Measurements from ENCODE around the gene TOP3B. TPM values are rescaled to one million over a fixed set of nuclear protein-coding genes. Genes with fewer than 3 reads are reported as not detected.
A peak's percentile ranks its signal among the peaks of the same experiment; 100 is the strongest.

The TOP3B gene
- total RNA-seq, 5 donors from 2014 or later (not counting 1 experiment from before 2014, with no cell fraction given): 58.9 to 90.6 (median 65.9) TPM

DNA sequence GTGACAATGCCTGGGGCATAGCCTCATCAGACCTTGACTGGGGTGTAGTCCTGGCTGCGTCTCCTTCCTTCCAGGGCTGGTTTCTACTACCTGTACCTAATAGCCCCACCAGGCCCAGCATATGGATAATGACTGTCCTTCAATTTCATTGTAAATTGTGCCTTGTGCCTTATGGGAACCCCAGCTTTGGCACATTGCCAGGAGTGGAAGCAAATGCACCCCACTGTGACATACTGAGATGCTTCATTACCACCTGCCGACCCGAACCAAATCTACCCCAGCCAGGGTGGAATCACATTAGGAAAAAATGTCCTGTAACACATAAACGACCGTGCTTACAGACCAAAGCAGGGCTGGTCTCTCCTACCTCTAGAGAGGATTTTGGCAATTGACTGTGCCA lies 7.3 kb downstream of the TOP3B start:
- H3K27me3 Mint-ChIP-seq: no peaks in the 10 kb centered on the region
- no peak overlapping the region for H3K27ac Mint-ChIP-seq
- DNase-seq (no peak), ATAC-seq (replicated peaks in 1 of 4) (no peak)
- peaks cover 36% of the 10 kb centered on the region for H3K36me3 Mint-ChIP-seq
- Histone ChIP-seq H3K27me3 (replicated peaks in 1 of 2; ENCODE audit: control insufficient read depth in 2 of 2, extremely low read depth in 1 of 2, insufficient read depth in 2 of 2, low read length in 1 of 2) (no peaks in the 10 kb centered on the region), H3K9me3 (no peaks in the 10 kb centered on the region), H3K27ac (ENCODE audit: low read length) (no peak overlapping the region), H3K36me3 (ENCODE audit: control insufficient read depth in 2 of 2, extremely low read depth in 1 of 2, insufficient read depth in 1 of 2, low read length in 1 of 2) (peaks cover 29 to 57% of the 10 kb centered on the region in 2 donors), H3K4me3 (ENCODE audit: control insufficient read depth in 1 of 2, extremely low read depth in 1 of 2, low read length in 1 of 2) (no peak overlapping the region), H3K4me1 (ENCODE audit: control insufficient read depth in 1 of 2, extremely low read depth in 1 of 2, insufficient read depth in 2 of 2, low read length in 2 of 2) (peaks cover 0 to 3% of the 10 kb centered on the region in 2 experiments)
- POLR2A ChIA-PET: no interaction called here
- H3K9me3 Mint-ChIP-seq: no peaks in the 10 kb centered on the region
- no peak overlapping the region for H3K4me3 Mint-ChIP-seq
- CTCF ChIA-PET: no interaction called here
- peaks cover 30 to 42% (median 34%) of the 10 kb centered on the region in 3 donors for H3K4me1 Mint-ChIP-seq
- WGBS (ENCODE audit: insufficient coverage): 91% methylated on average over 4 of the region's 5 CpGs

DNA sequence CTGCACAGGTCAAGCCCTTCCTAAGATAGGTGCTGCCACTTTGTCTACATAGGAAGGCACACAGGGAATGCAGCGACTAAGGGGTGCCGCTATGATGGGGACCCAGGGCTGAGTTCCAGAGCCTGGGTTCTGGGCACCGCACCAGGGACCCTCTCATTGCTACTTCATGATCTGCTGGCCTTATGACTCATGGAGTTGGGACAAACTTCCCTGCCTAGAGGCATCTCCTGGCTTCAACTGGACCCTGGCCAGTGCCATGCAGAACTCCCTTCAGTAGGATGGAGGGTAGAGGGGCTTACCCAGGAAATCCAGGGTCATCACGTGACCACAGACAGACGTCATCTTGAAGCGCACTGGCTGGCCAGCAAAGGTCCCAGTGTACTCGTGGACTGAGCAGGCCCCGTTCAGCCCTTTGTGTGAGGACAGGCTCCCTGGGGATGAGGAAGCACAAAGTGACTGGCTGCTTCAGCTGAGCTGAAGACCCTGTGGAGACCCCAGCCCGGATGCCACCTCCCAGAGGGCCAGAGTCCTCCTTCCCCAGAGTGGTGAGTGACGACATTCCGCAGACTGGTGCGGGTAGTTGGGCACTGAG lies 8.4 kb downstream of the TOP3B start:
- peaks cover 29 to 62% of the 10 kb centered on the region in 2 donors for H3K36me3 ChIP-seq (ENCODE audit: control insufficient read depth in 2 of 2, extremely low read depth in 1 of 2, insufficient read depth in 1 of 2, low read length in 1 of 2)
- H3K9me3 Mint-ChIP-seq: no peaks in the 10 kb centered on the region

DNA sequence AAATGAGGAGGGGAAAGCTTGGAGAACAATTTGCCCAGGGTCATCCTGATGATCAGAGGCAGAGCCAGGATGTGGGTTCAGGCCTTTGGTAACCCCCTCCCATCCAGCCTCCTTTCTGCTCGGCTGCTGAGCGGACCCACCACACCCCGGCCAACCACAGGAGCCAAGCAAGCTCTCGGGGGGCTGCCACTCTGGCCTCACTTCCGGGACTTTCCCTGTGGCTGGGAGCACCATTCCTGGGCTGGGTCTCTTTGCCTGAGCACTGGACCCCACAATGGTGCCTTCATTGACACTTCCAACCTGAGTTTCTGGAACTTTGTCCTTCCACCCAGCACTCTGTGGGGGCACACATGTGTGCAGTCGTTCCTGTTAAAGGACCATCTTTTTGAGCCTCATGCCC lies 9.8 kb downstream of the TOP3B start:
- H3K36me3 Mint-ChIP-seq: peaks cover 38% of the 10 kb centered on the region

More for the DNA sequence above, 8.4 kb downstream of the TOP3B start:
- H3K4me1 ChIP-seq (ENCODE audit: control insufficient read depth in 1 of 2, extremely low read depth in 1 of 2, insufficient read depth in 2 of 2, low read length in 2 of 2): peaks cover 0 to 1% of the 10 kb centered on the region in 2 experiments
- Mint-ChIP-seq H3K4me1 (peaks cover 23 to 38% (median 26%) of the 10 kb centered on the region in 3 donors), H3K27ac (no peak overlapping the region), H3K4me3 (no peak overlapping the region), H3K27me3 (no peaks in the 10 kb centered on the region), H3K36me3 (peaks cover 38% of the 10 kb centered on the region)
- no peaks in the 10 kb centered on the region for H3K9me3 ChIP-seq
- ATAC-seq (replicated peaks in 1 of 4) (no peak), DNase-seq (no peak)
- no peaks in the 10 kb centered on the region for H3K27me3 ChIP-seq (replicated peaks in 1 of 2; ENCODE audit: control insufficient read depth in 2 of 2, extremely low read depth in 1 of 2, insufficient read depth in 2 of 2, low read length in 1 of 2)
- WGBS (ENCODE audit: insufficient coverage): 92% methylated on average over 10 of the region's 12 CpGs
- CTCF ChIA-PET: no interaction called here
- POLR2A ChIA-PET: no interaction called here
- H3K27ac ChIP-seq (ENCODE audit: low read length): no peak overlapping the region
- no peak overlapping the region for H3K4me3 ChIP-seq (ENCODE audit: control insufficient read depth in 1 of 2, extremely low read depth in 1 of 2, low read length in 1 of 2)

DNA sequence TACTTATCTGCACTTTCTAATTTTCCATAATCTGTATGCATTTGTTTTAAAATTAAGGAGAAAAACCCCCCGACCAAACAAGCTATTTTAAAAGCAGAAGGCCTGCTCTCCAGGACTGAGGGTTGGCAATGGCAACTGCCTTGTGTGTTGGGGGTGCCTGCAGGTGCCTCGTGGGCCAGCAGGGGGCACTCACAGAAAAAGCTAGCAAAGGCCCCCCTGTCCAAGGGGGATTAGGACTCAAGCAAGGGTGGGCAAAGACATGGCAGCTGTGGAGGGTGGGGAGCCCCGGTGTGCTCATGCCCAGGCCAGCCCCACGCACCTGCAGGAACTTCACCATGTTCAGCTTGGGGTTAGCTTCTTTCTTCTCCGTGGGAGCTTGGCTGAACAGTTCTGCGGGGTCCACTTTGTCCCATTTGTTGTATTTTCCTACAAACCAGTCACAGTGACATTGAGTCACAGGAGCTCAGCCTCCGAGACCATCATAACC lies 10.3 kb downstream of the TOP3B start:
- ChIA-PET POLR2A (no interaction called here), CTCF (interaction anchor here (0.6 to 1.4 kb wide), 5 partner anchors 10 to 1245 kb away, joined by 3 to 8 read pairs (median 4); partner anchors contain the start of gene TOP3B (in 1 of the 2))
- H3K9me3 ChIP-seq: no peaks in the 10 kb centered on the region
- no peaks in the 10 kb centered on the region for H3K4me1 ChIP-seq (ENCODE audit: control insufficient read depth in 1 of 2, extremely low read depth in 1 of 2, insufficient read depth in 2 of 2, low read length in 2 of 2)
- no peaks in the 10 kb centered on the region for H3K9me3 Mint-ChIP-seq
- peaks cover 33 to 75% of the 10 kb centered on the region in 2 donors for H3K36me3 ChIP-seq (ENCODE audit: control insufficient read depth in 2 of 2, extremely low read depth in 1 of 2, insufficient read depth in 1 of 2, low read length in 1 of 2)
- WGBS (ENCODE audit: insufficient coverage): 36% methylated on average over 1 of the region's 7 CpGs
- H3K27me3 ChIP-seq (replicated peaks in 1 of 2; ENCODE audit: control insufficient read depth in 2 of 2, extremely low read depth in 1 of 2, insufficient read depth in 2 of 2, low read length in 1 of 2): no peaks in the 10 kb centered on the region
- H3K27ac Mint-ChIP-seq: no peak overlapping the region
- peaks cover 8 to 20% (median 11%) of the 10 kb centered on the region in 3 donors for H3K4me1 Mint-ChIP-seq
- peaks cover 41% of the 10 kb centered on the region for H3K36me3 Mint-ChIP-seq
- H3K27ac ChIP-seq (ENCODE audit: low read length): no peak overlapping the region
- H3K4me3 Mint-ChIP-seq: no peak overlapping the region
- ATAC-seq (replicated peaks in 1 of 4): peak in 2 of 4 experiments; percentile 63 to 73
- DNase-seq: peak in 31 of 35 experiments; percentile 19 to 64 (median 42)
- H3K27me3 Mint-ChIP-seq: no peaks in the 10 kb centered on the region
- no peak overlapping the region for H3K4me3 ChIP-seq (ENCODE audit: control insufficient read depth in 1 of 2, extremely low read depth in 1 of 2, low read length in 1 of 2)

More for the DNA sequence above, 9.8 kb downstream of the TOP3B start:
- ChIA-PET CTCF (interaction anchor here (0.6 to 1.4 kb wide), 5 partner anchors 10 to 263 kb away, joined by 3 to 8 read pairs (median 3); partner anchors contain the start of gene TOP3B (in 1 of the 2)), POLR2A (no interaction called here)
- Histone ChIP-seq H3K27ac (ENCODE audit: low read length) (no peak overlapping the region), H3K27me3 (replicated peaks in 1 of 2; ENCODE audit: control insufficient read depth in 2 of 2, extremely low read depth in 1 of 2, insufficient read depth in 2 of 2, low read length in 1 of 2) (no peaks in the 10 kb centered on the region), H3K4me1 (ENCODE audit: control insufficient read depth in 1 of 2, extremely low read depth in 1 of 2, insufficient read depth in 2 of 2, low read length in 2 of 2) (no peaks in the 10 kb centered on the region), H3K36me3 (ENCODE audit: control insufficient read depth in 2 of 2, extremely low read depth in 1 of 2, insufficient read depth in 1 of 2, low read length in 1 of 2) (peaks cover 33 to 70% of the 10 kb centered on the region in 2 donors), H3K4me3 (ENCODE audit: control insufficient read depth in 1 of 2, extremely low read depth in 1 of 2, low read length in 1 of 2) (no peak overlapping the region), H3K9me3 (no peaks in the 10 kb centered on the region)
- 79% methylated on average over 6 of the region's 6 CpGs for WGBS (ENCODE audit: insufficient coverage)
- ATAC-seq (replicated peaks in 1 of 4) (no peak), DNase-seq (no peak)
- no peak overlapping the region for H3K27ac Mint-ChIP-seq
- H3K9me3 Mint-ChIP-seq: no peaks in the 10 kb centered on the region
- H3K4me1 Mint-ChIP-seq: peaks cover 11 to 25% (median 13%) of the 10 kb centered on the region in 3 donors
- H3K27me3 Mint-ChIP-seq: no peaks in the 10 kb centered on the region
- H3K4me3 Mint-ChIP-seq: no peak overlapping the region

DNA sequence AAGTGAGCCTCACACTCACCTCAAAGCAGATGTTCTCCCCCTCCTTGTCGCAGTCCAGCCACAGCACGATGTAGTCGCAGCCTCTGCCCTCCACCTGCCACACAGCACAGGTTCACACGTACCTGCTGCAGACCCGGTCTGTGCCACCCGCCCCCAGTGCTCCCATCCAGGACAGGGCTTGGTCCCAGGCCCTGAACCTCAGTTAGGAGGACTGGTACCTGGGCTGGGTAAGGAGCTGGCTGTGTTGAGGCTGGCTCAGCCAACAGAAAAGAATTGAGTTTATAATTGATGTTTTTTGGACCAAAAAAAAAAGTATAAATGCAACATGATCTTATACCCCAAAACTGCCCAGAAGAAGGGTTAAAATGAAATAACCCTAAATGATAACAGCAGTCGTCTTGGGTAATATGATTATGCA lies 10.7 kb downstream of the TOP3B start:
- no peak overlapping the region for H3K4me3 ChIP-seq (ENCODE audit: control insufficient read depth in 1 of 2, extremely low read depth in 1 of 2, low read length in 1 of 2)
- H3K4me3 Mint-ChIP-seq: no peak overlapping the region
- DNase-seq: no peak
- ChIA-PET POLR2A (no interaction called here), CTCF (interaction anchor here (0.7 to 1.4 kb wide), 4 partner anchors 11 to 1246 kb away, joined by 3 to 8 read pairs (median 4); partner anchors contain the start of gene TOP3B (in 1 of the 2))
- H3K27ac ChIP-seq (ENCODE audit: low read length): no peak overlapping the region
- no peaks in the 10 kb centered on the region for H3K4me1 ChIP-seq (ENCODE audit: control insufficient read depth in 1 of 2, extremely low read depth in 1 of 2, insufficient read depth in 2 of 2, low read length in 2 of 2)
- peaks cover 8 to 16% (median 9%) of the 10 kb centered on the region in 3 donors for H3K4me1 Mint-ChIP-seq
- no peak for ATAC-seq (replicated peaks in 1 of 4)
- no peaks in the 10 kb centered on the region for H3K9me3 ChIP-seq
- H3K27me3 Mint-ChIP-seq: no peaks in the 10 kb centered on the region
- peaks cover 46% of the 10 kb centered on the region for H3K36me3 Mint-ChIP-seq
- H3K27ac Mint-ChIP-seq: no peak overlapping the region
- no peaks in the 10 kb centered on the region for H3K27me3 ChIP-seq (replicated peaks in 1 of 2; ENCODE audit: control insufficient read depth in 2 of 2, extremely low read depth in 1 of 2, insufficient read depth in 2 of 2, low read length in 1 of 2)
- peaks cover 33 to 80% of the 10 kb centered on the region in 2 donors for H3K36me3 ChIP-seq (ENCODE audit: control insufficient read depth in 2 of 2, extremely low read depth in 1 of 2, insufficient read depth in 1 of 2, low read length in 1 of 2)
- 90% methylated on average over 3 of the region's 7 CpGs for WGBS (ENCODE audit: insufficient coverage)
- no peaks in the 10 kb centered on the region for H3K9me3 Mint-ChIP-seq

DNA sequence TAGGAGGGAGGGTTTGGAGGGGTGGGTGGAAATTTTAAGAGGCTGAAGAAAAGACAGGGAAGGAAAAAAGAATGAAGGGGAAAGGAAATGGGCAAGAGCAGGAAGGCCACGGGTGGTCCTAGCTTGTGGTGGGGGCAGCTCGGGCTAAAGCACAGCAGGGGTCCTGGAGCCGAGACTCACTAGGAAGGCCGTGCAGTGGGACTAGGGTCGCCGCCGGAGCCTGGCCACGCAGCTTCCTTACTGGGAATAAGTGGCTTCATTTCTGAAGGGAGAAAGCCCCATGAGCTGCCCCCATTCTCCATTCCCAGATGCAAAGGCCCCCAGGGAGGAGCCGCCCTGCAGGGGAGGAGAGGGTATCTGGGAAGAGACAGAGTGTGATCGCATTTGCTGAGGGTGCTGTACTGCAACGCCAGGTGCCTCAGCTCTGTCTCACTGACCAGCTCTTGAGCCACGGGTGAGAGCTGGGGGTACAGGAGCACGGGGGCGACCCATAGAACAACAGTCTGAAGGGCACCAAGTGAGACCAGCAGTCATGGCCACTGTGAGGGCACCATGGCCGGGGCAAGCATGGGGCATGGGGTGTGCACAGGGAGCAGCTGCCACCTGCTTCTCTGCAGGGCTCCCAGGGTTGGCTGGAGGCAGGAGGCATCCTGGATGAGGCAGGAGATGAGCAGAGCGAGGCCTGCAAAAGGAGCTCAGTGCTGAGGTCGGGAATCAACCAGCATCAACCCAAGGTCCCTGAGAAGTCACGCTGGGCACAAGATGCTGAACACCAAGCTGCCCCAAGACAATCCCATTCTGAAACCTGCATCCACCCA lies 11.6 kb downstream of the TOP3B start:
- Mint-ChIP-seq H3K27ac (no peak overlapping the region), H3K27me3 (no peaks in the 10 kb centered on the region), H3K9me3 (no peaks in the 10 kb centered on the region), H3K36me3 (peaks cover 52% of the 10 kb centered on the region), H3K4me3 (no peak overlapping the region), H3K4me1 (peaks cover 2 to 7% (median 3%) of the 10 kb centered on the region in 3 donors)
- Histone ChIP-seq H3K27ac (ENCODE audit: low read length) (no peak overlapping the region), H3K4me1 (ENCODE audit: control insufficient read depth in 1 of 2, extremely low read depth in 1 of 2, insufficient read depth in 2 of 2, low read length in 2 of 2) (no peaks in the 10 kb centered on the region), H3K27me3 (replicated peaks in 1 of 2; ENCODE audit: control insufficient read depth in 2 of 2, extremely low read depth in 1 of 2, insufficient read depth in 2 of 2, low read length in 1 of 2) (no peaks in the 10 kb centered on the region), H3K9me3 (no peaks in the 10 kb centered on the region), H3K4me3 (ENCODE audit: control insufficient read depth in 1 of 2, extremely low read depth in 1 of 2, low read length in 1 of 2) (no peak overlapping the region), H3K36me3 (ENCODE audit: control insufficient read depth in 2 of 2, extremely low read depth in 1 of 2, insufficient read depth in 1 of 2, low read length in 1 of 2) (peaks cover 41 to 88% of the 10 kb centered on the region in 2 donors)
- WGBS (ENCODE audit: insufficient coverage): 95% methylated on average over 11 of the region's 18 CpGs
- ATAC-seq (replicated peaks in 1 of 4) (no peak), DNase-seq (no peak)
- ChIA-PET POLR2A (no interaction called here), CTCF (interaction anchor here in 1 of 2 donors (0.6 kb wide), 1 partner anchor 8 kb away, joined by 8 read pairs; no protein-coding TSS in a partner anchor)

Measured in T-cell (primary cell).